ENCODE measurements around the gene CNTNAP2. TPM values are rescaled to one million over a fixed set of nuclear protein-coding genes. Genes with fewer than 3 reads are reported as not detected.

The CNTNAP2 gene
- total RNA-seq, 6 experiments from 2014 or later, result 1.8 to 8.1 (median 3.9) TPM

DNA sequence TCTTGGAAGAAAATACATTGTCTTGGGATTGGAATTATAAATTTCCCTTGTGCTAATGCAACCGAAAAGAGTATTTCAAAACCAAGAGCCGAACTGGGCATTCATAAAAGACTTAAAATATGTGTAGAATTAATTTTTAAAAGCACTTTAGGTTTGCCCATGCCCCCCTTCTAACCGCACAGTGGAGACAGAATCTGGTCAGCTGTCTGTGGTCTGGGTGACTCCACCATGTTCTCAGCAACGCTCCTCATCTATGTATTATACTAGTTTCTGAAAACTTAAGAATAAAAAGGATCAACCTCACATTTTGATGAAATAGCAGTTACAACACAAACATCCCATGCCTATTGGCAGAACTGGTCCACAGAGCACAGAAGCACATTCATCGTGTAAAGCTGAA is 2281.4 kb downstream of the CNTNAP2 start:
- TF ChIP-seq, protein P1, sequence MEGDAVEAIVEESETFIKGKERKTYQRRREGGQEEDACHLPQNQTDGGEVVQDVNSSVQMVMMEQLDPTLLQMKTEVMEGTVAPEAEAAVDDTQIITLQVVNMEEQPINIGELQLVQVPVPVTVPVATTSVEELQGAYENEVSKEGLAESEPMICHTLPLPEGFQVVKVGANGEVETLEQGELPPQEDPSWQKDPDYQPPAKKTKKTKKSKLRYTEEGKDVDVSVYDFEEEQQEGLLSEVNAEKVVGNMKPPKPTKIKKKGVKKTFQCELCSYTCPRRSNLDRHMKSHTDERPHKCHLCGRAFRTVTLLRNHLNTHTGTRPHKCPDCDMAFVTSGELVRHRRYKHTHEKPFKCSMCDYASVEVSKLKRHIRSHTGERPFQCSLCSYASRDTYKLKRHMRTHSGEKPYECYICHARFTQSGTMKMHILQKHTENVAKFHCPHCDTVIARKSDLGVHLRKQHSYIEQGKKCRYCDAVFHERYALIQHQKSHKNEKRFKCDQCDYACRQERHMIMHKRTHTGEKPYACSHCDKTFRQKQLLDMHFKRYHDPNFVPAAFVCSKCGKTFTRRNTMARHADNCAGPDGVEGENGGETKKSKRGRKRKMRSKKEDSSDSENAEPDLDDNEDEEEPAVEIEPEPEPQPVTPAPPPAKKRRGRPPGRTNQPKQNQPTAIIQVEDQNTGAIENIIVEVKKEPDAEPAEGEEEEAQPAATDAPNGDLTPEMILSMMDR (IDR thresholded peaks at IDR 0.05), result no peak
- no peak for TF ChIP-seq POLR2A (IDR thresholded peaks at IDR 0.05)
- H3K27ac ChIP-seq, result no peak overlapping the region
- ATAC-seq (no peak), DNase-seq (no peak)
- no peaks in the 10 kb centered on the region for H3K4me1 ChIP-seq
- H3K27me3 ChIP-seq, result no peaks in the 10 kb centered on the region
- WGBS (ENCODE audit: insufficient coverage, low coverage, low lambda C conversion rate, missing lambda C conversion rate), result 98% methylated on average over 5 of the region's 5 CpGs
- H3K36me3 ChIP-seq, result no peaks in the 10 kb centered on the region
- no peaks in the 10 kb centered on the region for H3K9me3 ChIP-seq
- H3K4me3 ChIP-seq, result no peak overlapping the region
- intact Hi-C loops (cut with DNase I), result no loop called here

DNA sequence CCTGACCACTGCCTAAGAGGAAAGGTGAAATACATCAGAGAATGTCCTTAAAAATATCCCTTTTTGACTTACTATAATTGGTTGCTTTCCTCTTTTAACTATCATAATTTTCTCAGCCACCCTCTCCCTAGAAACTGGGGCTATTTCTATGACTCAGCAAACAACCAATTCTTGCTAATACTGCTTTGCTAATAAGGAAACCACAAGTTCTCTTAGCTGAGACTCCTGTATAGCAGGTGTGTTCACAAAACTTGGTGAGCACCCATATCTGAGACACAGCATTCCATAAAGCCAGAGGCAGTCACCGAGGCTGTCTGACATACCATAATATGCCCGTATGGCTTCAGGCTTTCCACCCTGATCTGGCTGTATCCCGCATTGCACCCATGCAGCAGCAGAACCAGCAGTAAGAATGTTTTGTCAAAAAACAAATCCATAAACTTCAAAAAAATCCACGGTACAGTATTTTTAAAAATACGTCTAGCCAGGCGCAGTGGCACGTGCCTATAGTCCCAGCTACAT is 2282.3 kb downstream of the CNTNAP2 start:
- H3K36me3 ChIP-seq, result no peaks in the 10 kb centered on the region
- no peak for DNase-seq
- no peaks in the 10 kb centered on the region for H3K4me1 ChIP-seq
- WGBS (ENCODE audit: insufficient coverage, low coverage, low lambda C conversion rate, missing lambda C conversion rate), result 76% methylated on average over 6 of the region's 7 CpGs
- H3K27me3 ChIP-seq, result no peaks in the 10 kb centered on the region
- TF ChIP-seq, protein P1 (IDR thresholded peaks at IDR 0.05), result no peak
- TF ChIP-seq POLR2A (IDR thresholded peaks at IDR 0.05), result no peak
- intact Hi-C loops (cut with DNase I), result no loop called here
- ATAC-seq, result no peak
- no peak overlapping the region for H3K27ac ChIP-seq
- no peaks in the 10 kb centered on the region for H3K9me3 ChIP-seq
- no peak overlapping the region for H3K4me3 ChIP-seq

DNA sequence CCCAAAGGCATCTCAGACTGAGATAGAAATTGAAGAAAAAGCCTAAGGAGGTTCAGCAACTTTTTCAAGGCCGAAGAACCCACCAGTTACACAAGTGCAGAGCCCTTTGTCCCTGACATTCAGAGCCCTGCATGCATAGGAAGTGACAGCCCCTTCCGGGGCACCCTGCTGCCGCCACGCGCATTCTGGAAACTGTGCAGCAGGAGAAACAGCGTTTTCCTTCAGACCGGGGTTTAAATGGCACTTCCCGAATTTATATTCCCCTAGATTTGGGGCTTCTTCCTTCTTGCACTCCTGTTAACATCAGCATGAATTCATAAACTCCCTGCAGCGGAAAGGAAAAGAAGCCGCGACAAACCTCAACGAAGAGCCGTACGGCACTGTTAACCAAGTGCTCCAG is 2283.5 kb downstream of the CNTNAP2 start:
- TF ChIP-seq, protein P1 (IDR thresholded peaks at IDR 0.05), result no peak
- TF ChIP-seq POLR2A (IDR thresholded peaks at IDR 0.05), result no peak
- WGBS (ENCODE audit: insufficient coverage, low coverage, low lambda C conversion rate, missing lambda C conversion rate), result 83% methylated on average over 11 of the region's 14 CpGs
- ATAC-seq (no peak), DNase-seq (no peak)
- intact Hi-C loops (cut with DNase I), result no loop called here
- no peaks in the 10 kb centered on the region for H3K9me3 ChIP-seq
- no peaks in the 10 kb centered on the region for H3K36me3 ChIP-seq
- H3K27ac ChIP-seq, result no peak overlapping the region
- H3K4me3 ChIP-seq, result no peak overlapping the region
- H3K27me3 ChIP-seq, result no peaks in the 10 kb centered on the region
- no peaks in the 10 kb centered on the region for H3K4me1 ChIP-seq

DNA sequence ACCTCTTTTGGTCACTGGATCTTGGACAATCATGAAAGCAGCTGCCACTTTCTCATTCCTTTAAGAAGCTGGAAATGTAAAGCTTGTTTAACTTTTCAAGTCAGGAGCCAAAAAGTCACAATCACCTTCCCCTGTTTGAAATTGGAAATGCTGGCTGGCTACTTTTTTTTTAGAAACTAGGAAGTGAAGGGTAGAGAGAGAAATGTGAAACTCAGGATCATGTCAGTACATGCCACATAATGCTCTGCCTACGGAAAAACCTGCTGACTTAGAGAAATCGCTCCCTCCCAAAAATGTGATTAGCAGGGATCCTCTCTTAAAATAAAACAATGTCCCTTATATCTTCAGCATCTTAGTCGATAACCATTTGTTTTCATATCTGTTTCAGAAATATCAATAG is 2285.6 kb downstream of the CNTNAP2 start:
- Histone ChIP-seq H3K27me3 (no peaks in the 10 kb centered on the region), H3K27ac (no peak overlapping the region), H3K36me3 (no peaks in the 10 kb centered on the region), H3K9me3 (no peaks in the 10 kb centered on the region), H3K4me1 (no peaks in the 10 kb centered on the region), H3K4me3 (no peak overlapping the region)
- TF ChIP-seq, protein P1 (IDR thresholded peaks at IDR 0.05), result no peak
- no peak for TF ChIP-seq POLR2A (IDR thresholded peaks at IDR 0.05)
- WGBS (ENCODE audit: insufficient coverage, low coverage, low lambda C conversion rate, missing lambda C conversion rate), result 58% methylated on average over 3 of the region's 3 CpGs
- intact Hi-C loops (cut with DNase I), result no loop called here
- no peak for DNase-seq
- ATAC-seq, result no peak
